GM23338 (cell line): Measurements from ENCODE around the gene NME5. TPM values are rescaled to one million over a fixed set of nuclear protein-coding genes. Genes with fewer than 3 reads are reported as not detected.
"Not testable (repeated sequence)": the region's sequence is repeated elsewhere in the genome, so short reads cannot be mapped to it uniquely, and the experiment has no call there.

Source experiments
- ATAC-seq: fragments of 200-7000 bp; cut with Tn5 transposase; 3 replicates; pipeline ENCODE4 v1.9.1; 2020
- DNase-seq: peaks from one replicate; pipeline ENCODE4 v3.0.0-alpha.2; 2015; ENCODE audit warnings: low spot score
- H2AFZ ChIP-seq: fragments of 200-600 bp; sonication (generic); 2 replicates; pipeline ENCODE4 v1.8.0; 2016; ENCODE audit warnings: antibody characterized with exemption, mild to moderate bottlenecking, moderate library complexity
- H3F3A ChIP-seq: fragments of 200-600 bp; sonication (generic); replicated peaks from 2 replicates; pipeline ENCODE4 v1.8.0; 2017; ENCODE audit warnings: antibody characterized with exemption, mixed run types, low read depth
- H3K27ac ChIP-seq: fragments of 200-600 bp; sonication (generic); 2 replicates; pipeline ENCODE4 v1.6.1; 2016; ENCODE audit warnings: low read depth
- H3K27me3 ChIP-seq: fragments of 200-600 bp; sonication (generic); 2 replicates; pipeline ENCODE4 v1.8.0; 2016; ENCODE audit warnings: mild to moderate bottlenecking, mixed run types, moderate library complexity; ENCODE audit not compliant: insufficient read depth
- H3K36me3 ChIP-seq: fragments of 200-600 bp; sonication (generic); 2 replicates; pipeline ENCODE4 v1.8.0; 2016; ENCODE audit warnings: mild to moderate bottlenecking; ENCODE audit not compliant: insufficient read depth
- H3K4me1 ChIP-seq: fragments of 200-600 bp; sonication (generic); 2 replicates; pipeline ENCODE4 v1.8.0; 2016; ENCODE audit warnings: mild to moderate bottlenecking, moderate library complexity; ENCODE audit not compliant: insufficient read depth
- H3K4me2 ChIP-seq: fragments of 200-600 bp; sonication (generic); 2 replicates; pipeline ENCODE4 v1.7.1; 2017; ENCODE audit warnings: mixed run types
- H3K4me3 ChIP-seq: fragments of 200-600 bp; sonication (generic); 2 replicates; pipeline ENCODE4 v1.6.1; 2016; ENCODE audit warnings: mixed run types
- H3K79me2 ChIP-seq: fragments of 200-600 bp; sonication (generic); replicated peaks from 2 replicates; pipeline ENCODE4 v1.8.0; 2017; ENCODE audit warnings: mild to moderate bottlenecking; ENCODE audit not compliant: insufficient read depth
- H3K9me2 ChIP-seq: fragments of 200-600 bp; sonication (generic); 2 replicates; pipeline ENCODE4 v1.8.0; 2017; ENCODE audit not compliant: insufficient read depth
- H4K20me1 ChIP-seq: fragments of 200-600 bp; sonication (generic); replicated peaks from 2 replicates; pipeline ENCODE4 v1.8.0; 2017; ENCODE audit warnings: mild to moderate bottlenecking; ENCODE audit not compliant: insufficient read depth
- H3K27ac Mint-ChIP-seq: 2 replicates; pipeline ENCODE4 v1.8.0; 2020; ENCODE audit warnings: inconsistent platforms, mild to moderate bottlenecking, moderate library complexity, mixed read lengths
- H3K27me3 Mint-ChIP-seq: 3 replicates; pipeline ENCODE4 v1.8.0; 2022; ENCODE audit warnings: low read depth, mild to moderate bottlenecking, moderate library complexity, mixed read lengths, inconsistent platforms; ENCODE audit not compliant: insufficient read depth, poor library complexity
- H3K36me3 Mint-ChIP-seq: 3 replicates; pipeline ENCODE4 v1.8.0; 2021; ENCODE audit warnings: low read depth, mild to moderate bottlenecking, inconsistent platforms, moderate library complexity, mixed read lengths
- H3K4me1 Mint-ChIP-seq: 3 replicates; pipeline ENCODE4 v1.8.0; 2020; ENCODE audit warnings: mild to moderate bottlenecking, inconsistent platforms, mixed read lengths
- H3K4me3 Mint-ChIP-seq: 3 replicates; pipeline ENCODE4 v1.8.0; 2021; ENCODE audit warnings: moderate library complexity, mild to moderate bottlenecking, inconsistent platforms, mixed read lengths
- H3K9me3 Mint-ChIP-seq: 3 replicates; pipeline ENCODE4 v1.8.0; 2020; ENCODE audit warnings: moderate library complexity, mild to moderate bottlenecking, inconsistent platforms, mixed read lengths
- EZH2phosphoT487 ChIP-seq: fragments of 200-600 bp; sonication (generic); IDR thresholded peaks from one replicate; pipeline ENCODE4 v1.8.1; 2018; ENCODE audit warnings: antibody characterized with exemption; ENCODE audit not compliant: unreplicated experiment
- JUNB ChIP-seq: IDR thresholded peaks from one replicate; pipeline ENCODE4 v1.6.1; 2016; ENCODE audit warnings: antibody characterized with exemption; ENCODE audit not compliant: unreplicated experiment
- NANOG ChIP-seq: IDR thresholded peaks from 2 replicates; pipeline ENCODE4 v1.6.1; 2016; ENCODE audit warnings: antibody characterized with exemption, borderline replicate concordance
- STAT1 ChIP-seq: IDR thresholded peaks from one replicate; pipeline ENCODE4 v1.6.1; 2016; ENCODE audit warnings: antibody characterized with exemption; ENCODE audit not compliant: unreplicated experiment
- ZNF114 ChIP-seq: fragments of 250-450 bp; sonication (Bioruptor Pico); IDR thresholded peaks from 2 replicates; pipeline ENCODE4 v1.5.0; 2020; ENCODE audit warnings: mild to moderate bottlenecking, moderate library complexity
- ZNF331 ChIP-seq: fragments of 250-450 bp; sonication (Bioruptor Pico); IDR thresholded peaks from 2 replicates; pipeline ENCODE4 v1.5.0; 2020; ENCODE audit warnings: low read depth, mild to moderate bottlenecking, moderate library complexity
- polyA plus RNA-seq: library from polyadenylated mRNA; unstranded; fragments of >200 nt; fragmentation: Nextera tagmentation; extraction: Ambion mirVana; gene quantifications from 2 replicates; pipeline ENCODE4 v1.2.1, GENCODE V29; 2016
- total RNA-seq: library from RNA; depleted of rRNA; stranded (reverse); fragments of >200 nt; shearing (Covaris generic); gene quantifications from 2 replicates; pipeline ENCODE4 v1.2.3, GENCODE V29; 2014
- TF ChIP-seq, protein P1 (sequence below), 2 experiments: fragments of 200-600 bp in 1 of 2; sonication (generic) in 1 of 2; conservative IDR thresholded peaks; 2 replicates each; pipeline versions ENCODE4 v1.5.1 to v1.6.1; 2016 to 2017; ENCODE audit warnings: antibody characterized with exemption in 2 of 2, low read depth in 2 of 2, mild to moderate bottlenecking in 2 of 2, moderate library complexity in 1 of 2
- TF ChIP-seq, protein P2 (sequence below): IDR thresholded peaks from 2 replicates; pipeline ENCODE4 v1.6.1; 2016; ENCODE audit warnings: antibody characterized with exemption

The NME5 gene
- total and polyA plus RNA-seq, 2 experiments from 2014 or later: 0.45 TPM; not detected in 1

DNA sequence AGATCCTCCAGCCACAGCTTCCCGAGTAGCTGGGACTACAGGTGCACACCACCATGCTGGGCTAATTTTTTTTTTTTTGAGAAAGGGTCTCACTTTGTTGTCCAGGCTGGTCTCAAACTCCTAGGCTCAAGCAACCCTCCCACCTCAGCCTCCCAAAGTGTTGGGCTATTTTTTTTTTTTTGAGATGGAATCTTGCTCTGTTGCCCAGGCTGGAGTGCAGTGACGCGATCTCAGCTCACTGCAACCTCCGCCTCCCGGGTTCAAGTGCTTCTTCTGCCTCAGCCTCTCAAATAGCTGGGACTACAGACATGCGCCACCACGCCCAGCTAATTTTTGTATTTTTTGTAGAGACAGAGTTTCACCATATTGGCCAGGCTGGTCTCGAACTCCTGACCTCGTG, 16.7 kb upstream of the NME5 start:
- ATAC-seq, H3K27ac ChIP-seq, H3K79me2 ChIP-seq, H3K9me2 ChIP-seq, H3K27ac Mint-ChIP-seq, H3K27me3 Mint-ChIP-seq, DNase-seq, H3K4me3 Mint-ChIP-seq, H3K4me3 ChIP-seq, H4K20me1 ChIP-seq, H2AFZ ChIP-seq, H3F3A ChIP-seq, H3K27me3 ChIP-seq, H3K9me3 Mint-ChIP-seq, H3K4me1 Mint-ChIP-seq, H3K4me2 ChIP-seq, H3K4me1 ChIP-seq: not testable (repeated sequence)
- H3K36me3 Mint-ChIP-seq: peaks cover 47% of the 10 kb centered on the region
- peaks cover 39% of the 10 kb centered on the region for H3K36me3 ChIP-seq

DNA sequence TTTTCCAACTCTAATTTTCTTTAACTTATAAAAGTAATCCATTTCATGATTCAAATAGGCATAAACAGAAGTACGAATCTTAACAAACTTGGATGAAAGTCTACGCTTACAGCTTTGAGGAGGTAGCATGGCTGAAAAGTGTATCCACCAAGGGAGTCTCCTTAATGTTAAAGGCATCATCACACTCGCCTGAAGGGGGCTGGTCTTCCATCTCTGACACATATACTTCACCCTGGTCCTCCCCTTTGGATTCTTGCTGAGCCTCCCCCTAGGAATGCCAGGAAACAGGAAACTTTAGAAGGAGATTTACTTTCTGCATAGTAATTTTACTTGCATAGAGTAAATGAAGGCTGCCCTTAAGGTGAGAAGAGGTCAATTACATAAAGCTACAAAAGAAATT, 10.3 kb upstream of the NME5 start:
- ATAC-seq (peak; percentile 81), DNase-seq (peak; percentile 68)
- TF ChIP-seq JUNB: no peak
- TF ChIP-seq, protein P1, sequence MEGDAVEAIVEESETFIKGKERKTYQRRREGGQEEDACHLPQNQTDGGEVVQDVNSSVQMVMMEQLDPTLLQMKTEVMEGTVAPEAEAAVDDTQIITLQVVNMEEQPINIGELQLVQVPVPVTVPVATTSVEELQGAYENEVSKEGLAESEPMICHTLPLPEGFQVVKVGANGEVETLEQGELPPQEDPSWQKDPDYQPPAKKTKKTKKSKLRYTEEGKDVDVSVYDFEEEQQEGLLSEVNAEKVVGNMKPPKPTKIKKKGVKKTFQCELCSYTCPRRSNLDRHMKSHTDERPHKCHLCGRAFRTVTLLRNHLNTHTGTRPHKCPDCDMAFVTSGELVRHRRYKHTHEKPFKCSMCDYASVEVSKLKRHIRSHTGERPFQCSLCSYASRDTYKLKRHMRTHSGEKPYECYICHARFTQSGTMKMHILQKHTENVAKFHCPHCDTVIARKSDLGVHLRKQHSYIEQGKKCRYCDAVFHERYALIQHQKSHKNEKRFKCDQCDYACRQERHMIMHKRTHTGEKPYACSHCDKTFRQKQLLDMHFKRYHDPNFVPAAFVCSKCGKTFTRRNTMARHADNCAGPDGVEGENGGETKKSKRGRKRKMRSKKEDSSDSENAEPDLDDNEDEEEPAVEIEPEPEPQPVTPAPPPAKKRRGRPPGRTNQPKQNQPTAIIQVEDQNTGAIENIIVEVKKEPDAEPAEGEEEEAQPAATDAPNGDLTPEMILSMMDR (conservative IDR thresholded peaks at IDR 0.05; ENCODE audit: low read depth in 2 of 2): 0 out of 4 replicates have a peak, but pooled peaks of 1 of the 2 experiments have one; percentile 1
- H3K4me3 ChIP-seq: no peak overlapping the region
- H3K4me2 ChIP-seq: no peak overlapping the region
- Mint-ChIP-seq H3K9me3 (no peaks in the 10 kb centered on the region), H3K27ac (no peak overlapping the region), H3K4me1 (peaks cover 2% of the 10 kb centered on the region; the same call in 1 of the 3 replicates), H3K4me3 (no peak overlapping the region), H3K27me3 (peaks cover 3% of the 10 kb centered on the region), H3K36me3 (no peaks in the 10 kb centered on the region)
- H3K27me3 ChIP-seq: no peaks in the 10 kb centered on the region
- no peaks in the 10 kb centered on the region for H3K36me3 ChIP-seq
- H4K20me1 ChIP-seq: no peaks in the 10 kb centered on the region
- H3K4me1 ChIP-seq: no peaks in the 10 kb centered on the region
- H3K9me2 ChIP-seq: no peaks in the 10 kb centered on the region
- no peaks in the 10 kb centered on the region for H3K79me2 ChIP-seq
- H2AFZ ChIP-seq: no peak overlapping the region
- H3K27ac ChIP-seq: no peak overlapping the region
- no peaks in the 10 kb centered on the region for H3F3A ChIP-seq

DNA sequence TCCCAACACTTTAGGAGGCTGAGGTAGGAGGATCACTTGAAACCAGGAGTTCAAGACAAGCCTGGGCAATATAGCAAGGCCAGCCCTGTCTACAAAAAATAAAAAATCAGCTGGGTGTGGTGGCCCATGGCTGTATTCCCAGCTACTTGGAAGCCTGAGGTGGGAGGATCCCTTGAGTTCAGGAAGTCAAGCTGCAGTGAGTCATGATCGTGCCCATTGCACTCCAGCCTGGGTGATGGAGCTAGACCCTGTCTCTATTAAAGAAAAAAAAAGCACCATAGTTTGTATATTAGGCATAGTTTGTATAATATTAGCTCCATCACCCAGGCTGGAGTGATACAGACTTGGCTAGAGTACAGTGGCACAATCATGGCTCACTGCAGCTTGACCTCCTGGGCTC, 9.6 kb upstream of the NME5 start:
- Mint-ChIP-seq H3K27ac (no peak overlapping the region), H3K9me3 (no peaks in the 10 kb centered on the region), H3K36me3 (no peaks in the 10 kb centered on the region), H3K27me3 (peaks cover 2% of the 10 kb centered on the region), H3K4me1 (peaks cover 2% of the 10 kb centered on the region; the same call in 1 of the 3 replicates), H3K4me3 (no peak overlapping the region)
- no peak overlapping the region for H3K4me2 ChIP-seq
- H4K20me1 ChIP-seq: no peaks in the 10 kb centered on the region
- ATAC-seq: no peak
- H3F3A ChIP-seq: no peaks in the 10 kb centered on the region
- no peaks in the 10 kb centered on the region for H3K4me1 ChIP-seq
- no peaks in the 10 kb centered on the region for H3K36me3 ChIP-seq
- no peaks in the 10 kb centered on the region for H3K79me2 ChIP-seq
- no peak overlapping the region for H3K4me3 ChIP-seq
- H3K9me2 ChIP-seq: no peaks in the 10 kb centered on the region
- no peak overlapping the region for H3K27ac ChIP-seq
- no peaks in the 10 kb centered on the region for H3K27me3 ChIP-seq
- no peak overlapping the region for H2AFZ ChIP-seq
- DNase-seq: no peak
- TF ChIP-seq, protein P2, sequence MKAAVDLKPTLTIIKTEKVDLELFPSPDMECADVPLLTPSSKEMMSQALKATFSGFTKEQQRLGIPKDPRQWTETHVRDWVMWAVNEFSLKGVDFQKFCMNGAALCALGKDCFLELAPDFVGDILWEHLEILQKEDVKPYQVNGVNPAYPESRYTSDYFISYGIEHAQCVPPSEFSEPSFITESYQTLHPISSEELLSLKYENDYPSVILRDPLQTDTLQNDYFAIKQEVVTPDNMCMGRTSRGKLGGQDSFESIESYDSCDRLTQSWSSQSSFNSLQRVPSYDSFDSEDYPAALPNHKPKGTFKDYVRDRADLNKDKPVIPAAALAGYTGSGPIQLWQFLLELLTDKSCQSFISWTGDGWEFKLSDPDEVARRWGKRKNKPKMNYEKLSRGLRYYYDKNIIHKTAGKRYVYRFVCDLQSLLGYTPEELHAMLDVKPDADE: no peak
- TF ChIP-seq ZNF331 (CRISPR knock-in tag): no peak
- TF ChIP-seq STAT1: no peak
- TF ChIP-seq ZNF114 (CRISPR knock-in tag): no peak
- TF ChIP-seq JUNB: no peak
- no peak for TF ChIP-seq NANOG
- TF ChIP-seq, protein P1 (conservative IDR thresholded peaks at IDR 0.05; ENCODE audit: low read depth in 2 of 2): no peak
- no peak for TF ChIP-seq EZH2phosphoT487
